Kidney (tissue), 14 donors: ENCODE results near the gene INPP5F. TPM values are rescaled to one million over a fixed set of nuclear protein-coding genes. Genes with fewer than 3 reads are reported as not detected.
A peak's percentile ranks its signal among the peaks of the same experiment; 100 is the strongest.
"Not testable (repeated sequence)": the region's sequence is repeated elsewhere in the genome, so short reads cannot be mapped to it uniquely, and the experiment has no call there.

Experiments
- DNase-seq, 5 donors: peaks; one replicate each; pipeline ENCODE4 v3.0.0-alpha.2; 2013 to 2020
- FAIRE-seq: peaks from 2 replicates; lab custom pipeline; 2012; peaks lifted over from hg19 to GRCh38; lab: Jason Lieb, UNC
- H3K27ac ChIP-seq, 2 donors: one replicate each; pipeline ENCODE4 v1.7.0; 2013; ENCODE audit warnings: low read depth in 2 of 2, low read length in 2 of 2, inconsistent platforms in 1 of 2
- H3K27me3 ChIP-seq: one replicate; pipeline ENCODE4 v1.7.1; 2013; ENCODE audit warnings: low read length, inconsistent platforms; ENCODE audit not compliant: control insufficient read depth, insufficient read depth
- H3K36me3 ChIP-seq, 3 donors: one replicate each; pipeline versions ENCODE4 v1.7.0 to v1.7.1; 2013; ENCODE audit warnings: low read length in 3 of 3, control low read depth in 1 of 3, inconsistent platforms in 1 of 3; ENCODE audit not compliant: insufficient read depth in 3 of 3, control insufficient read depth in 2 of 3
- H3K4me1 ChIP-seq, 3 donors: one replicate each; pipeline versions ENCODE4 v1.7.0 to v1.7.1; 2013; ENCODE audit warnings: low read length in 3 of 3, inconsistent platforms in 1 of 3, low read depth in 1 of 3; ENCODE audit not compliant: control insufficient read depth in 2 of 3, insufficient read depth in 2 of 3
- H3K4me3 ChIP-seq, 3 donors: one replicate each; pipeline versions ENCODE4 v1.7.0 to v1.8.1; 2013; ENCODE audit warnings: low read length in 3 of 3, control low read depth in 1 of 3, inconsistent platforms in 1 of 3
- H3K9ac ChIP-seq, 3 donors: one replicate each; pipeline versions ENCODE4 v1.7.0 to v1.7.1; 2013; ENCODE audit warnings: low read length in 3 of 3, control low read depth in 1 of 3, inconsistent platforms in 1 of 3
- H3K9me3 ChIP-seq, 3 donors: one replicate each; pipeline versions ENCODE4 v1.7.0 to v1.7.1; 2013; ENCODE audit warnings: low read length in 3 of 3, control low read depth in 1 of 3, inconsistent platforms in 1 of 3; ENCODE audit not compliant: control insufficient read depth in 2 of 3, insufficient read depth in 1 of 3
- CTCF ChIP-seq: IDR thresholded peaks from 3 replicates; pipeline ENCODE4 v1.5.1; 2012; ENCODE audit warnings: mild to moderate bottlenecking, moderate library complexity, borderline replicate concordance; ENCODE audit not compliant: insufficient read depth; ENCODE audit errors: extremely low read depth
- intact Hi-C: fragments of 100-400 bp; cut with DNase I; formaldehyde crosslinking; loops from one replicate; pipeline ENCODE4 v1.11.1; 2022
- polyA plus RNA-seq: library from polyadenylated mRNA; stranded (reverse); fragments of 350-450 nt; fragmentation: Illumina TruSeq; extraction: RNeasy Lipid Tissue Mini Kit (QIAGEN cat#74804); gene quantifications from one replicate; pipeline ENCODE4 v1.2.3, GENCODE V29; 2014; ENCODE audit warnings: low read depth, low replicate concordance; ENCODE audit not compliant: insufficient read depth
- total RNA-seq: library from RNA; stranded (reverse); fragmentation: NEBNext Ultra II Directional; extraction: Animal tissue kit (Norgen Biotek cat#: 25700); gene quantifications from one replicate; pipeline ENCODE4 v1.2.1, GENCODE V29; 2021
- donor health status: control.
- donor health status: control.
- donor health status: control.
- donor health status: control.
- donor health status: control.
- donor health status: DM: yes; HTN: yes; CAD: no.
- donor health status: Normal renal cell carcinoma (clear cell type).

Gene INPP5F
- total and polyA plus RNA-seq, 2 donors from 2014 or later = 16.4 to 17.5 TPM

- intact Hi-C loops = no loop called here
- Histone ChIP-seq H3K36me3 (no peaks in the 10 kb centered on the region), H3K9me3 (no peaks in the 10 kb centered on the region), H3K4me1 (no peaks in the 10 kb centered on the region), H3K27ac (no peak overlapping the region), H3K9ac (no peak overlapping the region), H3K27me3 (no peaks in the 10 kb centered on the region), H3K4me3 (no peak overlapping the region)
- TF ChIP-seq CTCF = no peak
- DNase-seq = no peak
- FAIRE-seq = no peak
These were observed 57.8 kb downstream of the INPP5F start for GRCh38 chr10:119783665-119784027.

GRCh38 chr10:119784340-119785067, 58.7 kb downstream of the INPP5F start:
- H3K4me1 ChIP-seq = no peaks in the 10 kb centered on the region
- no peak overlapping the region for H3K4me3 ChIP-seq
- H3K9ac ChIP-seq = no peak overlapping the region
- no peak for DNase-seq
- no peak for FAIRE-seq
- H3K27me3 ChIP-seq = no peaks in the 10 kb centered on the region
- no peak overlapping the region for H3K27ac ChIP-seq
- TF ChIP-seq CTCF = no peak
- intact Hi-C loops = no loop called here
- H3K36me3 ChIP-seq = no peaks in the 10 kb centered on the region
- no peaks in the 10 kb centered on the region for H3K9me3 ChIP-seq

GRCh38 chr10:119786117-119786769, 60.4 kb downstream of the INPP5F start:
- Histone ChIP-seq H3K27ac (no peak overlapping the region), H3K4me3 (no peak overlapping the region), H3K9ac (no peak overlapping the region), H3K27me3 (no peaks in the 10 kb centered on the region), H3K9me3 (no peaks in the 10 kb centered on the region), H3K36me3 (no peaks in the 10 kb centered on the region), H3K4me1 (no peaks in the 10 kb centered on the region)
- DNase-seq = peak in 3 of 5 donors; percentile 59 to 83 (median 78)
- intact Hi-C loops = no loop called here
- no peak for FAIRE-seq
- no peak for TF ChIP-seq CTCF

GRCh38 chr10:119795101-119795500, 69.3 kb downstream of the INPP5F start:
- DNase-seq, H3K9me3 ChIP-seq, H3K4me1 ChIP-seq, H3K4me3 ChIP-seq, intact Hi-C loops, H3K9ac ChIP-seq, H3K36me3 ChIP-seq, H3K27me3 ChIP-seq, FAIRE-seq, H3K27ac ChIP-seq: not testable (repeated sequence)
